B cell (primary cell): Measurements from ENCODE around the gene PRKG2.

ENCODE experiments used
- CTCF ChIP-seq: fragments of 200-600 bp; IDR thresholded peaks from one replicate; pipeline ENCODE4 v1.8.0; 2022; ENCODE audit warnings: antibody characterized with exemption, mild to moderate bottlenecking
- EZH2 ChIP-seq: IDR thresholded peaks from 2 replicates; pipeline ENCODE4 v1.6.1; 2012; ENCODE audit warnings: borderline replicate concordance, low read depth, mild to moderate bottlenecking, moderate library complexity, low read length; ENCODE audit not compliant: insufficient read depth, poor library complexity, severe bottlenecking

- TF ChIP-seq CTCF (no peak), EZH2 (no peak)
Observed at GRCh38 chr4:81227968-81228367, 12.9 kb upstream of the PRKG2 start.
